T-helper 22 cell (primary cell): ENCODE data around the gene RCBTB2.

Source experiments
- DNase-seq: peaks from one replicate; pipeline ENCODE4 v3.0.0-alpha.2; 2020; ENCODE audit warnings: low read depth

RCBTB2 gene

DNA sequence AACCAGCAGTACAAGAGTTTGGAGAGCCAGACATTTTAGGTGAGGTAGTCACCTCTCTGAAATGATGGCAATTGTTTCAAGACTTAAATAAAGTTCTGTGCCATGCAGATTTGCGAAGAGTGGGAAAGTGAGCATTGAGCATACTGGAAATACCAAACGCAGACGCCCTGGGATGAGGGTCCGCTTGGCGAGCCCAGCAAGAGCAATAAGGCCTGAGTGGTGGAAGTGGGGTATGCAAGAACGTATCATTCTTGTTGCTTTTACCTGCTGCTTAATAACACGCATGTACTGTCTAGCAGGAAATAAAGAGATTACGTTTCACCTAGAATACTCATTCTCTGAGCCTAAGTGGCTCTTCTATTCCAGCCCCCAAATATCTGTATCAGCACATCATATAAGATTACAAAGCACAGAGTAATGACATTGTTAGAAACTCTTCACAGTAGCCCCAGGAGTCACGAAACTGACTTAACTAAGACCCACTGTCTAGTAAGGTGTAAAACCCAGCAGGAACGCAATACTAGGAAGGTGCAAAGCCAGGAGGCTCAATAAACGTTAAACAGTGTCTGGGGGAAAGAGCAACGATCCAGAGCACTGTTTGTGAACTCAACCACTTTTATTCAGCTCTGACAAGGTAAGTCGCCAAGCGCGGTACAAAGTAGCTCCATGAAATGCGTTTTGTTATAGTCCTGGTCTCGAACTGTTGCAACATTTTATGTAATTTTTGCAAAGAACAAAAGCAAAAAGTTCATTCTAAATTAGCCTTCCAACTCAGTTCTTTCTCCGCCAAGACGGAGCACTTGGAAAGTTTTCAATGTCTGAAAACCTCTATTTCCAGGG lies 1.2 kb downstream of the RCBTB2 start:
- DNase-seq: no peak

DNA sequence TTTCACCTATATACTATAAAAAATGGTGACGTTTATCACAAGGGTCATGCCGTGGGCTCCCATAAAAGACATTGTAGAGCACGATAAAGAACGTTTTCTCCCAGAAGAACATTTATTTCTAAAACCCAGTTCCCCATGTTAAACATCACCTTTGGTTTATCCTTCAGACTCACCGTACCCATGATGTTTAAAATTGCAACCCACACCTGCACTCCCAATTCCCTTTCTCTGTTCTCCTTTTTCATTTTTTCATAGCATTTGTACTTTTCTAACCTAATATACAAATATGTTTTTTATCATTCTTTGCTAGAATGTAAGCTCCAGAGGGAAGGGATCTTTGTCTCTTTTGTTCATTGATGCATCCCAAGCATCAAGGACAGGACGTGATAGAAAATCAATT lies 2.0 kb downstream of the RCBTB2 start:
- no peak for DNase-seq

DNA sequence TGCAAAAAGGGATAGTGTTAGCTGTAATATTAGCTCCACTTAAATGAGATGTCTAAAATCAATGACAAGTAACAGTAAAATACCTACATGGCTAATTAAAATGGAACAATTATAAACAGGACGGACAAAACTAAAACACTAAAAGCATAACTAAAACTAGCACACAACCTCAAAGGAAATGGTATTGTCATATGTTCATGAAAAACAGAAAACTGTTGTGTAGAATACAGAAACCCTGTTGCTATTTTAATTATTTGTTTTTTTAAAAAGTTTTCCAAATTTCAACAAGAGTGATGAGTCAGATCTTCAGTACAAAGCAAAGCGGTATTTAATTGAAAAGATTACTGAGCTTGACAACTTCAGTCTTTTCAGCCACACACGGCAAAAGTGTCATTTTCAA lies 4.2 kb downstream of the RCBTB2 start:
- no peak for DNase-seq

DNA sequence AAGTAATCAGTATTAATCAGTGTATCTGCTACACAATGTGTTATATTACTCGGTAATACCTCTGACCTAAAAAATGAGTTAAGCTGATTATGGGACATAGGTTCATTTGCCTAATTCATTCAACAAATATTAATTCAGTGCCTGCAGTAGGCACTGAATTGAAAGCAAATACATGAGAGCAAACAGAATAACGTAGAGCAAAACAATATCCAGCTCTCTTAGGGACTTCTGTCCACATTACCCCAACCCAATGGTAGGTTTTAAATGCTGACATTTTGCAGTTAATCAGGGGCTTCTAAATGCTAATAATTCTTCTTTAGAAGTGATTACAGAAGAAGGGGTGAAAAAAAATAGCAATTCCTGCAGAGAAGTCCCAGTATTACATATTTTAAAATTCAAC lies 4.9 kb downstream of the RCBTB2 start:
- no peak for DNase-seq

- DNase-seq: no peak
These were observed 6.6 kb downstream of the RCBTB2 start for GRCh38 chr13:48526286-48526685.

DNA sequence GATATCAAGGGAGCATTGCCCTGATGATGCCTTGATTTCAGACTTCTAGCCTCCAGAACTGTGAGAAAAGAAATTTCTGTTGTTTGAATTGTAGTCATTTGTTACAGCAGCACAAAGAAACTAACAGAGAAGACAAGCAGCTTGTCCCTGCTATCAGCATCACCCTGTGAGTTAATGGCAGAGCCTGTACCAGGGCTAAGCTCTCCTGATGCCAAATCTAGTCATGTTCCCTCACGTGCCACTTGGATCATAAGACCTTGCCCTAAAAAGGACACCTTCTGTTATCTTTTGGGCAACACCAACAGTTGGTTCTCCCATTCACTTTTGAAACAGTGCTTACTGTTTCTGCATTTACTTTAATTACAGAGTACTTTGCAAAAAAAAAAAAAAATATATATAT lies 14.8 kb downstream of the RCBTB2 start:
- no peak for DNase-seq

GRCh38 chr13:48515732-48516131 lies 17.1 kb downstream of the RCBTB2 start:
- no peak for DNase-seq

DNA sequence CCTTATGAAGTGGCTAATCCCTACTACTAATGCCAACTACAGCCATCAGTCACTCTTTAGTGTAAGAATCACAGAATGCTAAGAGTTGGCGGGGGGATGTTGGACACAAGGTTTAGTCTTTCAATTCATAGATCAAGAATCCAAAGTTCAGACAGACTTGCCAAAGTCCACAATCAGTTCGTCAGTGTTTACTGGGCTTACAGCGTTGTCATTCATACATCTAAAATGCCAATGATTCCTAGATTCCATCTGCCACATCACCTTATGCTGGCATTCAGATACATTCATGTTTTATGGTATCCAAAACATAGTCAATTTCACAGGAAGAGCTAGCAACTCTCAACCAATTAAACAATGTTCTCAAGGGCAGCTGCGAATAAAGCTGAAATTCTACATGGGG lies 18.1 kb downstream of the RCBTB2 start:
- no peak for DNase-seq

- DNase-seq: no peak
These were observed 21.2 kb downstream of the RCBTB2 start for GRCh38 chr13:48511621-48512230.

- no peak for DNase-seq
These were observed 22.2 kb downstream of the RCBTB2 start for GRCh38 chr13:48510698-48511097.

GRCh38 chr13:48508011-48508410 lies 24.9 kb downstream of the RCBTB2 start:
- no peak for DNase-seq

GRCh38 chr13:48507021-48507420 lies 25.9 kb downstream of the RCBTB2 start:
- no peak for DNase-seq

GRCh38 chr13:48506092-48506701 lies 26.7 kb downstream of the RCBTB2 start:
- no peak for DNase-seq

DNA sequence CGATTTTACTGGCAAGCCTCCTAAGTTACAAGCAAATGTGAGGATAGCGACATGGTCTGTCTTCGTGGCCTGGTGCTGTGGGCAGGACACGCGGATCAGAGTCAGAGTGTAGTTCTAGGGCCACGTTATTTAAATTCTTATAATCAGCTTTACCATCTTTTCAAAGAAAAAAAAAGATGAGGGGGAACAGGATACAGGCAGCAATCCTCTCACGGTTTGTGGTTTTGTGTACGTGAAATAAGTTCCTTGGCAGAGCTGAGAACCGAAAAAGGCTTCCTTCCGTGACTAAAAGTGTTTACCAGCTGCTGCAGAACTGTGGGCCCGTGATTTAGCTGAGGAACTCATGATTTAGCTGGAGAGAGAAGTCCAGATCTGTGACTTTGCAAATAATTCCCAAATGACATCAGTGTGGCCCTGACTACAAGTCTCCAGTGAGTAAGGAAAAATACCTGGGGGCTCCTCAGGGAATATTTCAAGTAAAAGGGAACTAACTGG lies 27.2 kb downstream of the RCBTB2 start:
- peak; percentile 51 for DNase-seq

DNA sequence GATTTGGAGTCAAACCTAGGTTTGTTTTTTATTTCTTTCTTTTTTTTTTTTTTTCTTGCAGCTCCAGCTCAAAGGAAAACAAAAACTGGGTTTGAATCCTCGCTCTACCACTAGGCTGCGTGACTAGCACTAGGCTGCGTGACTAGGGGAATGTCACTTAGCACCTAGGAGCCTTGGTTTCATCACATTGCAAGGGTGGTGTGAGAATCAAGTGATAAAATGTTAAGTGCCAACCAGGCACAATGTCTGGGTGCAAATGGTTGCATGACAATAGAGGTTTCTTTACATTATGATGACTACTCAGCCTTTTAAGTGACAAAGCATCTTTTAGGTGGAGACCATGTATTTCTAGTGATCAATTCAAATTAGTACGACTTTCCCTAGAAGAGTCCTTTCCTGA lies 27.9 kb downstream of the RCBTB2 start:
- no peak for DNase-seq

- no peak for DNase-seq
These were observed 28.3 kb downstream of the RCBTB2 start for GRCh38 chr13:48504606-48505005.

DNA sequence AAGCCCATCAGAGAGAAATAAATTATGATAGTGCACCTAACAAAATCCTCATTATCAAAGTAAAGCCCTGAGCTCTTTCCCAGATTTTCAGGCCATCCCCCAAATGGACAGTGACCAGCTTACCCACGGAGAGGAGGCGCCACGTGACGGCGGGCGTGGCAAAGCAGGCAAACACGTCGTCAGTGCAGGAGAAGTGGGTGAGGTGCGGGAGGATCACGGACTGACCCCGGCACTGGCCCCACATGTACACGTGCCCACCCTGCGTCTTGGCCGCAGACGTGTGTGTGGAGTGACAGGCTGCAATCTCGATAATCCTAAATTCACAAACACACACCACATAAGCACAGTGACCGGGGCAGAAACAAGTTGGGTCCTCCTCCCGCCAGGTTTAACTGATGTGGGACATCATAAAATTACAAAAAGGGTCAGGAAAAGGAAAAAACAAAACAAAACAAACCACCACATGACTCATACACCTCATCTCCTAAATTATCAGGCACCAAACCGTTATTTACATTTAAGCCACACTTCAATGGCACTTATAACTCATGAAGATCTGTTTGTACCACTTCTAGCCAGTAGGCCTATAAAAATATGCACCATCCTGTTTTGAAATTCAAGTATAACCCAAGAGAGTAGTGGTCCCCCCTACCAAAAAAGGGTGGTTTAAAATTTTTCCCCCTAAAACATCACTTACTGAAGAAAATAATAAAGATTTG lies 30.1 kb downstream of the RCBTB2 start:
- DNase-seq: no peak

DNA sequence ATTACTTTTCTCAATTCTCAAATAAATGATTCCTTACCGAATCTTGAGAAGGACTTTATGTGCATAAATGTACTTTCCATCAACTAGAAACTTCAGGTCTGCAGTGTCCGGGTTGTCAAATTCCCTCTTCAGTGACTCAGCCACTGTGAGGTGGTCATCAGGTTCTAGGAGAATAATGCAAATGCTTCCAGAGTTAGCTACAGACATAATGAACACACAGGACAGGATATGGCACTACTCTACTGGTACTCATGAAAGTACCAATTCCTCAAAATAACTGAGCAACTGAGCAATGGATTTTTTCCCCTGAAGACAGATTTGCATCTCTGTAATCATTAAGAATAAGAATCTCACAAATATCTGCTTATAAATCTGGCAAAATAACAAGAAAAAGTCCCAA lies 31.2 kb downstream of the RCBTB2 start:
- DNase-seq: no peak

GRCh38 chr13:48500652-48501197 lies 32.2 kb downstream of the RCBTB2 start:
- no peak for DNase-seq

DNA sequence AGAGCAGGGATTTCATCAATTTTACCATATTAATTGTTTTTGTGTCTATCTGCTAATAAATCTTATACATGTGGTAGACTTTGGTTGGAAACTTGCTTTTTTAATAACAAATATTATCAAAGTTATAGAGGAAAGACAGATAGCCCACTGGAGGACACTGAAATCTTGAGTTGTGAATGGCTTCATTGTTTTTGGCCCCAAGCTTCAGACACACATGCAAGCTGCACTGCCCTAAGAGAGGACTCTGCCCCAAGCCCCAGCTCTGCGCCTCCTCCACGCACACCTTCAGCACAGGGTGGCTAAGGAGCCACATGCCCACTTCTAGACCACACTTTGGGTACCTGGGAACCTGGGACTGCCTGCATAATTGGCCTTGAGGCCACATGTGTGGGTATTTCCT lies 35.2 kb downstream of the RCBTB2 start:
- DNase-seq: no peak

GRCh38 chr13:48496271-48497161 lies 36.4 kb downstream of the RCBTB2 start:
- DNase-seq: no peak
